PFSK-1 (cell line): Measurements from ENCODE around the gene OSBPL6.

Experiments used
- FOXP2 ChIP-seq: optimal IDR thresholded peaks from 2 replicates; pipeline ENCODE3; 2011; ENCODE audit warnings: borderline replicate concordance, control low read depth, inconsistent platforms; ENCODE audit not compliant: insufficient read depth; ENCODE audit errors: extremely low read length, extremely low read depth
- POLR2AphosphoS5 ChIP-seq: IDR thresholded peaks from 2 replicates; pipeline ENCODE4 v1.6.1; 2012; ENCODE audit warnings: low read depth, mild to moderate bottlenecking, control low read depth, low read length, moderate library complexity
- SIN3A ChIP-seq: IDR thresholded peaks from 2 replicates; pipeline ENCODE4 v1.6.1; 2012; ENCODE audit warnings: mild to moderate bottlenecking, low read length, moderate library complexity, borderline replicate concordance; ENCODE audit not compliant: insufficient read depth
- TAF1 ChIP-seq: IDR thresholded peaks from 2 replicates; pipeline ENCODE4 v1.6.1; 2012; ENCODE audit warnings: low read length, control low read depth, borderline replicate concordance; ENCODE audit not compliant: insufficient read depth
- TF ChIP-seq, protein P1 (sequence below), 2 experiments: IDR thresholded peaks; 2 replicates each; pipeline versions ENCODE4 v1.6.1 to v1.8.0; 2011 to 2012; ENCODE audit warnings: low read depth in 2 of 2, low read length in 2 of 2, control low read depth in 1 of 2, inconsistent platforms in 1 of 2, mild to moderate bottlenecking in 1 of 2, moderate library complexity in 1 of 2; ENCODE audit not compliant: insufficient read depth in 1 of 2

Gene OSBPL6

DNA sequence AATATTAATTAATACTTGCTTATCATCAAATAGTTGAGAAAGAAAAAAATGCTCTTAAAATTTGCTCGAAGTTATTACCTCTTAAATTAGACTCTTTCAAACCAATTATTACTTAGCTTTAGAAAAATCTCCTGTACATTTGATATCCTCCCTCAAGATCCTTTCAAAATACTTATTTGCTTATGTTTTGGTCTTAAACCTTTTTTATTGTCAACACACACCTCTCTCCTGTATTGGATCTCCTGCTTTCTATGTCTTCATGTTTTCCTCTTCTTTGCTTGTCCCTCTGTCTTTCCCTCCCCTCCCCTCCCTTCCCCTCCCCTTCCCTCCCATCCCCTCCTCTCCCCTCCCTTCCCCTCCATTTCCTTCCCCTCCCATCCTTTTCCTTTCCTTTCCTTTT is 14.0 kb downstream of the OSBPL6 start:
- TF ChIP-seq FOXP2 (no peak), POLR2AphosphoS5 (no peak), SIN3A (no peak)

DNA sequence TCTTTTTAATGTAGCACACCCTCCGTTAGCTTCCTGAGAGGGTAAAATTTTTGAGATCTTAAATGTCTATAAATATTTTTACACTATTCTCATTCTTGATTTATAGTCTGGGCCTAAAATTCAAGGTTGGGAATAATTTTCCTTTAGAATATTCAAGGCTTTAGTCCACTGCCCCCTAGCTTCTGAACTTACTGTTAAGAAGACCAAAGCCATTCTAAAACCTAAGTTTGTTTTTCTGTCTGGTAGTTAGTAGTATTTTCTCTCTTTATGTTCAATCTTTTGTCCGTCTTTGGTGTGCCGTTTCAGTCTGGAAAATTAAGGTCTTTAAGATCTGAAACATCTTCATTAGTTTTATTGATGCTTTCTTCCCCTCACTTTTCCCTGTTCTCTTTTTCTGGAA is 14.5 kb downstream of the OSBPL6 start:
- TF ChIP-seq, protein P1, sequence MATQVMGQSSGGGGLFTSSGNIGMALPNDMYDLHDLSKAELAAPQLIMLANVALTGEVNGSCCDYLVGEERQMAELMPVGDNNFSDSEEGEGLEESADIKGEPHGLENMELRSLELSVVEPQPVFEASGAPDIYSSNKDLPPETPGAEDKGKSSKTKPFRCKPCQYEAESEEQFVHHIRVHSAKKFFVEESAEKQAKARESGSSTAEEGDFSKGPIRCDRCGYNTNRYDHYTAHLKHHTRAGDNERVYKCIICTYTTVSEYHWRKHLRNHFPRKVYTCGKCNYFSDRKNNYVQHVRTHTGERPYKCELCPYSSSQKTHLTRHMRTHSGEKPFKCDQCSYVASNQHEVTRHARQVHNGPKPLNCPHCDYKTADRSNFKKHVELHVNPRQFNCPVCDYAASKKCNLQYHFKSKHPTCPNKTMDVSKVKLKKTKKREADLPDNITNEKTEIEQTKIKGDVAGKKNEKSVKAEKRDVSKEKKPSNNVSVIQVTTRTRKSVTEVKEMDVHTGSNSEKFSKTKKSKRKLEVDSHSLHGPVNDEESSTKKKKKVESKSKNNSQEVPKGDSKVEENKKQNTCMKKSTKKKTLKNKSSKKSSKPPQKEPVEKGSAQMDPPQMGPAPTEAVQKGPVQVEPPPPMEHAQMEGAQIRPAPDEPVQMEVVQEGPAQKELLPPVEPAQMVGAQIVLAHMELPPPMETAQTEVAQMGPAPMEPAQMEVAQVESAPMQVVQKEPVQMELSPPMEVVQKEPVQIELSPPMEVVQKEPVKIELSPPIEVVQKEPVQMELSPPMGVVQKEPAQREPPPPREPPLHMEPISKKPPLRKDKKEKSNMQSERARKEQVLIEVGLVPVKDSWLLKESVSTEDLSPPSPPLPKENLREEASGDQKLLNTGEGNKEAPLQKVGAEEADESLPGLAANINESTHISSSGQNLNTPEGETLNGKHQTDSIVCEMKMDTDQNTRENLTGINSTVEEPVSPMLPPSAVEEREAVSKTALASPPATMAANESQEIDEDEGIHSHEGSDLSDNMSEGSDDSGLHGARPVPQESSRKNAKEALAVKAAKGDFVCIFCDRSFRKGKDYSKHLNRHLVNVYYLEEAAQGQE (IDR thresholded peaks at IDR 0.05; ENCODE audit: insufficient read depth in 1 of 2, low read depth in 2 of 2, low read length in 2 of 2), result no peak
- TF ChIP-seq FOXP2 (no peak), TAF1 (no peak), POLR2AphosphoS5 (no peak), SIN3A (no peak)

DNA sequence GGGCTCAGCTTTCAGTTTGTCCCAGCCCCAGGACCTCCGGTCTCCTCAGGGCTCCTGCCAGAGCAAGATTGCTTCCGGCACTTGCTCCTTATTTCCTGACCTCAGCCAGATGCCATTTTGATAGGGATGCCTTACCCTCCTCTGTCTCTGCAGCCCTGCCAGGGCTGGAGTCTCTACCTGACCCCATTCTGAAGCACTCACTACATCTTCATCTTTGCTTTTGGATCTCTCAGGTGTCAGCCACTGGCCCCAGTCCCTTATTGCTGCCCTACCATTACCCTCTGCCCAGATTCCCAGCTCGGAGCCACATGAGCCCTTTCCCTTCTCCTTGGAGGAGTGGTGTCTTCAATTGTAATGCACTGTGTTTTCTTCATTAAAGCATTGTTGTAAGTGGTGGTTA is 17.1 kb downstream of the OSBPL6 start:
- TF ChIP-seq FOXP2 (no peak), TAF1 (no peak), POLR2AphosphoS5 (no peak), SIN3A (no peak)
- TF ChIP-seq, protein P1 (IDR thresholded peaks at IDR 0.05; ENCODE audit: insufficient read depth in 1 of 2, low read depth in 2 of 2, low read length in 2 of 2), result no peak

DNA sequence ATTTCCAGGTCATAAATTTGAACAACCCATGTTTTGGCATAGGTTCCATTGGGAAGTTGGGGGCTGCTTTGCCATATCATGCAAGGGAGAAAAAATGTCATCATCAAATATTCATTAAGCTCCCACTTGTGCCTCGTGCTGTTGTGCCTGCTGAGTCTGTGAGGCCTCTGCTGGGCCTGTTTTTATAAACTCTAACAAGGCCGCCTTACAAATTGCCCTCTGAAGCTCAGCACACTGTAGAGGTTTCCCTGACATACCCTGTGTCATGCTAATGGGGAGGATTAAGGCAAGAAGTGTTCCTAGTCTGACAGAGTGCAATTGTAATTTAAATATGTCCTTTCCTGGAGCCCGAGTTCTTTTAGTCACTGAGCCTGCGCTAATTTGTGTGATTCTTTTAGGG is 17.6 kb downstream of the OSBPL6 start:
- TF ChIP-seq TAF1 (no peak), POLR2AphosphoS5 (no peak)

DNA sequence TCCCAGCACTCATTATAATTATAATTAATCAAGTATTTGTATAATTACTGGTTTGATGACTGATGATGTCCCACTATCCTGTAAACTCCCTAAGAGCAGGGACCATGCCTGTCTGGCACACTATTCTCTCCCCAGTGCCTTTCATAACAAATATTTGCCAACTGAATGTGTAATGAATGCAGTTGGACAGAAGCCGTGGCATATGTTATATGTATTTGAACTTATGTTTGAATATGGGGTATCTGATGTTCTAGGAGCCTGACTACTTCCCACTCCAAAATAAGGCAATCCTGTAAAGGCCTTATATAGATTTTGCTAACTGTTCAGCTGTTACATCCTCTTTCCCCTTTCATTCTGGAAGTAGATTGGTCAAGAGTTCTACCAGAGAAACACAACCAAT is 19.7 kb downstream of the OSBPL6 start:
- TF ChIP-seq, protein P1 (IDR thresholded peaks at IDR 0.05; ENCODE audit: insufficient read depth in 1 of 2, low read depth in 2 of 2, low read length in 2 of 2), result no peak
- TF ChIP-seq POLR2AphosphoS5 (no peak), SIN3A (no peak), TAF1 (no peak), FOXP2 (no peak)

DNA sequence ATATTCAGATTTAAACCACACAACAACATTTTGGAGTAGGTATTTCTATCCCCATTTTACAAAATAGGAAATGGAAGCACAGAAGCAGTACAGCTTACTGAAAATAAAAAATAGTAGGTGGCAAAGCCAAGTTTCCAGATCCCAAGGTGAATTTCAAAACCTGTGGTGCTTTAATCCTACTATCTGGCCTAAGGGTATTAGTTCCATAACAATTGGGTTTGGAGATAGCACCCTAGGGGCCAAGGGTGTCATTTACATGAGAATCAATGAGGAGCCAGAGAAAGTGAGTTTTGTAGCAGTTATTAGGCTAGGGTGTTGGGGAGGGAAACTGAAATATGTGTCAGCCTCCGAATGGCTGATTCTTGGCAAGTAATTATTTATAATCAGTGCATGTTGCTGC is 24.9 kb downstream of the OSBPL6 start:
- TF ChIP-seq, protein P1 (IDR thresholded peaks at IDR 0.05; ENCODE audit: insufficient read depth in 1 of 2, low read depth in 2 of 2, low read length in 2 of 2), result no peak
- TF ChIP-seq SIN3A, result no peak
- no peak for TF ChIP-seq FOXP2
- TF ChIP-seq POLR2AphosphoS5, result no peak
- no peak for TF ChIP-seq TAF1
